Muscle layer of duodenum (tissue), 2 donors: ENCODE measurements around the gene ARL3.
A peak's percentile ranks its signal among the peaks of the same experiment; 100 is the strongest.
"Not testable (repeated sequence)": the region's sequence is repeated elsewhere in the genome, so short reads cannot be mapped to it uniquely, and the experiment has no call there.

Experiments
- H3K27ac ChIP-seq: one replicate; pipeline ENCODE4 v1.7.0; 2013; ENCODE audit warnings: mild to moderate bottlenecking, low read length
- H3K27me3 ChIP-seq: one replicate; pipeline ENCODE4 v1.7.0; 2013; ENCODE audit warnings: low read depth, mild to moderate bottlenecking, control low read depth, low read length
- H3K36me3 ChIP-seq, 2 donors: one replicate each; pipeline ENCODE4 v1.7.0; 2013; ENCODE audit warnings: low read length in 2 of 2, control low read depth in 1 of 2, mild to moderate bottlenecking in 1 of 2; ENCODE audit not compliant: insufficient read depth in 2 of 2, control insufficient read depth in 1 of 2
- H3K4me1 ChIP-seq, 2 donors: one replicate each; pipeline ENCODE4 v1.7.0; 2013; ENCODE audit warnings: low read length in 2 of 2, mild to moderate bottlenecking in 2 of 2, control low read depth in 1 of 2, moderate library complexity in 1 of 2; ENCODE audit not compliant: insufficient read depth in 2 of 2, control insufficient read depth in 1 of 2
- H3K4me3 ChIP-seq, 2 donors: one replicate each; pipeline ENCODE4 v1.7.0; 2013; ENCODE audit warnings: low read length in 2 of 2, low read depth in 1 of 2, mild to moderate bottlenecking in 1 of 2
- H3K9me3 ChIP-seq, 2 donors: one replicate each; pipeline ENCODE4 v1.7.0; 2013; ENCODE audit warnings: low read length in 2 of 2, control low read depth in 1 of 2, mild to moderate bottlenecking in 1 of 2; ENCODE audit not compliant: control insufficient read depth in 1 of 2
- donor health status: healthy.

The ARL3 gene

GRCh38 chr10:102713814-102714620, at the start of gene ARL3:
Gene ARL3 (minus strand): TSS chr10:102714397. CDS start chr10:102714275, 122 bp downstream.
- peak within 1 kb of the TSS; percentile 83 to 96 for H3K4me3 ChIP-seq
- peaks cover 0 to 25% of the 10 kb centered on the region in 2 donors for H3K4me1 ChIP-seq
- H3K27me3 ChIP-seq, result no peaks in the 10 kb centered on the region
- peak within 1 kb of the TSS; percentile 53 for H3K27ac ChIP-seq
- H3K36me3 ChIP-seq, result no peaks in the 10 kb centered on the region
- no peaks in the 10 kb centered on the region for H3K9me3 ChIP-seq

- H3K27ac ChIP-seq, result no peak overlapping the region
- no peaks in the 10 kb centered on the region for H3K27me3 ChIP-seq
- no peaks in the 10 kb centered on the region for H3K9me3 ChIP-seq
- H3K4me1 ChIP-seq, result peaks cover 0 to 21% of the 10 kb centered on the region in 2 donors
- H3K36me3 ChIP-seq, result peaks cover 0 to 3% of the 10 kb centered on the region in 2 donors
- no peak overlapping the region for H3K4me3 ChIP-seq
These were observed 48.9 kb upstream of the ARL3 start for GRCh38 chr10:102763037-102763607.

GRCh38 chr10:102762401-102763015, 48.3 kb upstream of the ARL3 start:
- peaks cover 0 to 3% of the 10 kb centered on the region in 2 donors for H3K36me3 ChIP-seq
- H3K9me3 ChIP-seq, result no peaks in the 10 kb centered on the region
- H3K4me3 ChIP-seq, result no peak overlapping the region
- no peaks in the 10 kb centered on the region for H3K27me3 ChIP-seq
- no peak overlapping the region for H3K27ac ChIP-seq
- peaks cover 0 to 21% of the 10 kb centered on the region in 2 donors for H3K4me1 ChIP-seq

DNA sequence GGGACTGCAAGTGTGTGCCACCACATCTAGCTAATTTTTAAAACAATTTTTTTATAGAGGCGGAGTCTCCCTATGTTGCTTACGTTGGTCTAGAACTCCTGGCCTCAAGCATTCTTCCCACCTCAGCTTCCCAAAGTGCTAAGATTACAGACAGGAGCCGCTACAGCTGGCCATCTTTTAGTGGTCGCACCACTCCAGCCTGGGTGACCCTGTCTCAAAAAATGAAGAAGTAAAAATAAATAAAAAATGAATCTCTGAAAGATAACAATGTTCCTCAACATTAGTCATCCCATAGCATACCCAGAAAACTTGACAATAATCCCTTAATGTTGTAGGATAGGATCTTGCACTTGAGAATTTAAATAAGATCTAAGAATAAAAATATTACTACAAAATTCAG, 47.8 kb upstream of the ARL3 start:
- peaks cover 0 to 16% of the 10 kb centered on the region in 2 donors for H3K4me1 ChIP-seq
- peaks cover 0 to 3% of the 10 kb centered on the region in 2 donors for H3K36me3 ChIP-seq
- no peaks in the 10 kb centered on the region for H3K27me3 ChIP-seq
- H3K27ac ChIP-seq, result no peak overlapping the region
- H3K9me3 ChIP-seq, result no peaks in the 10 kb centered on the region
- no peak overlapping the region for H3K4me3 ChIP-seq

GRCh38 chr10:102759497-102760210, 45.5 kb upstream of the ARL3 start:
- H3K36me3 ChIP-seq, result peaks cover 0 to 3% of the 10 kb centered on the region in 2 donors
- H3K4me3 ChIP-seq, result no peak overlapping the region
- no peaks in the 10 kb centered on the region for H3K9me3 ChIP-seq
- H3K4me1 ChIP-seq, result peaks cover 0 to 11% of the 10 kb centered on the region in 2 donors
- no peaks in the 10 kb centered on the region for H3K27me3 ChIP-seq
- no peak overlapping the region for H3K27ac ChIP-seq

DNA sequence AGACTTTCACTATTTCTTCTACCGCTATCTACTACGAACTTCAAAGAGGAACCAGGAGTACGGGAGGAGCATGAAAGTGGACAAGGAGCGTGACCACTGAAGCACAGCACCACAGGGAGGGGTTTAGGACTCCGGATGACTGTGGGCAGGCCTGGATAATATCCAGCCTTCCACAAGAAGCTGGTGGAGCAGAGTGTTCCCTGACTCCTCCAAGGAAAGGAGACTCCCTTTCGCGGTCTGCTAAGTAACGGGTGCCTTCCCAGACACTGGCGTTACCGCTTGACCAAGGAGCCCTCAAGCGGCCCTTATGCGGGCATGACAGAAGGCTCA, 44.7 kb upstream of the ARL3 start:
- not testable (repeated sequence) for H3K36me3 ChIP-seq, H3K9me3 ChIP-seq, H3K4me1 ChIP-seq, H3K27me3 ChIP-seq, H3K4me3 ChIP-seq
- H3K27ac ChIP-seq, result peak overlapping the region; percentile 45

- H3K4me1 ChIP-seq, result peaks cover 2 to 5% of the 10 kb centered on the region in 2 donors
- H3K36me3 ChIP-seq, result peaks cover 0 to 4% of the 10 kb centered on the region in 2 donors
- peak overlapping the region; percentile 45 for H3K27ac ChIP-seq
- no peaks in the 10 kb centered on the region for H3K9me3 ChIP-seq
- H3K4me3 ChIP-seq, result no peak overlapping the region
- no peaks in the 10 kb centered on the region for H3K27me3 ChIP-seq
These were observed 44.2 kb upstream of the ARL3 start for GRCh38 chr10:102758240-102758932.

GRCh38 chr10:102757323-102757722, 43.1 kb upstream of the ARL3 start:
- Histone ChIP-seq H3K36me3 (peaks cover 0 to 4% of the 10 kb centered on the region in 2 donors), H3K4me1 (peaks cover 10 to 12% of the 10 kb centered on the region in 2 donors), H3K9me3 (no peaks in the 10 kb centered on the region)

GRCh38 chr10:102753718-102754117, 39.5 kb upstream of the ARL3 start:
- Histone ChIP-seq H3K36me3 (peaks cover 0 to 4% of the 10 kb centered on the region in 2 donors), H3K9me3 (no peaks in the 10 kb centered on the region), H3K4me3 (no peak overlapping the region), H3K27ac (peak overlapping the region; percentile 88), H3K27me3 (no peaks in the 10 kb centered on the region), H3K4me1 (peaks cover 10 to 18% of the 10 kb centered on the region in 2 donors)

More at GRCh38 chr10:102757323-102757722, 43.1 kb upstream of the ARL3 start:
- Histone ChIP-seq H3K27ac (no peak overlapping the region), H3K4me3 (no peak overlapping the region), H3K27me3 (no peaks in the 10 kb centered on the region)

DNA sequence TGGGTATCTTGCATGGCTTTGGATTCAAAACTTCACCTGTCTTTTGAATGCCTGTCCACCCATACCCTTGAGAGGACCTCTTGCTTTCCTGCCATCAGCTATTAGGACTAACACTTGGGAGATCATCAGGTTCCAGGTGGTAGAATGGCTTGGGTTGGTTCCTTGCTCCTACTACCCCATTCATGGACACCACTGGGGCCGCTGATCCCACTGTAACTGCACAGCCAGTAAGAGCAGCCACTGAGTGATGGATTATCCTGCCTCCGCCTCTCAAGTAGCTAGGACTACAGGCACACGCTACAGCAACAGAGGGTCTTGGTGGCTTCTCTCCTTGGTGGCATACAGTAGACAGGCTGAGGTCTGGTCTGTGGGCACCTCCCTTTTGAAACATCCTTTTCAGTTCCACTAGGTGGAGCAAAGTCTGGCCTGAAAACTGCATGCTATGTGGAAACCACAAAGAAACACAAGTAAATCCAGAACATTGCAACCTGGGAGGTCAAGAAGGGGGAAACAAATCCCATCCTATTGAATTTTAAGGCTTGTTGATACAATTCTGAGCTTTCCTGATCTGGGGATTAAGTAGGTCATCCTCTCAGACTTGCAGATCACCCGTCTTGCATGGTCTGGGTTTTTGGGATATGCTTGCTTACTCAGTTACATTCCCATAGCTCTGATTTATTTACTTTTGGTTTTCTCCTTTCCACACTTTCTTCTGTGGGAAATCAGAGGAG, 38.9 kb upstream of the ARL3 start:
- no peaks in the 10 kb centered on the region for H3K9me3 ChIP-seq
- peaks cover 0 to 4% of the 10 kb centered on the region in 2 donors for H3K36me3 ChIP-seq
- peak overlapping the region; percentile 88 for H3K27ac ChIP-seq
- peaks cover 10 to 18% of the 10 kb centered on the region in 2 donors for H3K4me1 ChIP-seq
- no peaks in the 10 kb centered on the region for H3K27me3 ChIP-seq
- H3K4me3 ChIP-seq, result no peak overlapping the region
